Spleen (tissue), 7 donors: Measurements from ENCODE around the gene FSCN2.

Experiments
- POLR2A ChIP-seq, 3 donors: fragments of 450-650 bp; IDR thresholded peaks; one replicate each; pipeline ENCODE4 v1.5.1; 2017; ENCODE audit warnings: antibody characterized with exemption in 3 of 3, mild to moderate bottlenecking in 1 of 3
- TF ChIP-seq, protein P1 (sequence below), 11 experiments: fragments of 200-600 bp in 7 of 11; fragments of 450-650 bp in 4 of 11; sonication (generic) in 4 of 11; IDR thresholded peaks in 8 of 11; conservative IDR thresholded peaks in 3 of 11; 1 replicate in 7 of 11; 2 replicates in 4 of 11; pipeline versions ENCODE4 v1.4.0 to v1.8.0; 2016 to 2021; ENCODE audit warnings: antibody characterized with exemption in 11 of 11, inconsistent platforms in 4 of 11, mild to moderate bottlenecking in 1 of 11
- donor health status: DM: no; HTN: no; CAD: no; lungs with moderate emphysema.
- donor health status: DM: no; HTN: no; CAD: no.
- donor health status: DM: no; HTN: no; CAD: no.

DNA sequence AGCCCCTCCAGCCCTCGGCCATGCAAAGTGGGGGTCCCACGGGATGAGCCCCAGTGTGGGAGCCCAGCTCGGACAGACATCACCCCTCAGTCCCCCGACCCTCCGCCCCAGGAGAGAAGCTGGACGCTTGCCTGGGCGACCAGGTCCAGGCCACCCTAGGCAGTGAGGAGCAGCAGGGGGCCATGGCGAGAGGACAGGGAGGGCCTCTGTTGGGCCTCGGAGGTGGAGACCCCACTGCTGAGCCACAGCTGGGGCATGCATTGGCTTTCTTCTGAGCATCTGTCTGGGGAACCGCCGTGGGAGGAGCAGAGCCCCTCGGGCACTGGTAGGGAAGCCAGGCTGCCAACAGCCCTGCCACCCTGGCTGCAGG is 28.6 kb upstream of the FSCN2 start:
- TF ChIP-seq, protein P1, sequence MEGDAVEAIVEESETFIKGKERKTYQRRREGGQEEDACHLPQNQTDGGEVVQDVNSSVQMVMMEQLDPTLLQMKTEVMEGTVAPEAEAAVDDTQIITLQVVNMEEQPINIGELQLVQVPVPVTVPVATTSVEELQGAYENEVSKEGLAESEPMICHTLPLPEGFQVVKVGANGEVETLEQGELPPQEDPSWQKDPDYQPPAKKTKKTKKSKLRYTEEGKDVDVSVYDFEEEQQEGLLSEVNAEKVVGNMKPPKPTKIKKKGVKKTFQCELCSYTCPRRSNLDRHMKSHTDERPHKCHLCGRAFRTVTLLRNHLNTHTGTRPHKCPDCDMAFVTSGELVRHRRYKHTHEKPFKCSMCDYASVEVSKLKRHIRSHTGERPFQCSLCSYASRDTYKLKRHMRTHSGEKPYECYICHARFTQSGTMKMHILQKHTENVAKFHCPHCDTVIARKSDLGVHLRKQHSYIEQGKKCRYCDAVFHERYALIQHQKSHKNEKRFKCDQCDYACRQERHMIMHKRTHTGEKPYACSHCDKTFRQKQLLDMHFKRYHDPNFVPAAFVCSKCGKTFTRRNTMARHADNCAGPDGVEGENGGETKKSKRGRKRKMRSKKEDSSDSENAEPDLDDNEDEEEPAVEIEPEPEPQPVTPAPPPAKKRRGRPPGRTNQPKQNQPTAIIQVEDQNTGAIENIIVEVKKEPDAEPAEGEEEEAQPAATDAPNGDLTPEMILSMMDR (IDR thresholded peaks at IDR 0.05 in 8 of 11, conservative IDR thresholded peaks at IDR 0.05 in 3 of 11) = no peak
- no peak for TF ChIP-seq POLR2A (IDR thresholded peaks at IDR 0.05)
